K562 treated with DMSO at 1 percent for 4 hours (cell line): Measurements from ENCODE around the gene MLH1. TPM values are rescaled to one million over a fixed set of nuclear protein-coding genes. Genes with fewer than 3 reads are reported as not detected.

Source experiments
- total RNA-seq: library from RNA; unstranded; fragments of 300-600 nt; gene quantifications from 2 replicates; pipeline ENCODE4 v1.2.3, GENCODE V29; 2022; ENCODE audit not compliant: insufficient read depth

Gene MLH1
- 59.7 and 65.9 TPM in 2 replicates for total RNA-seq

GRCh38 chr3:36993326-36994283, at the start of gene MLH1:
MLH1 (plus strand) TSS chr3:36993518; CDS start chr3:36993548, 30 bp downstream.

GRCh38 chr3:36944641-36945270, 48.6 kb upstream of the MLH1 start, which contains the start of gene TRANK1:
TRANK1 (minus strand) TSS chr3:36945054; CDS start chr3:36944809, 245 bp downstream.

GRCh38 chr3:36992806-36993325, 452 bp upstream of the MLH1 start, which contains the start of gene EPM2AIP1:
EPM2AIP1 (minus strand) TSS chr3:36993131; CDS start chr3:36993077, 54 bp downstream.

Other genes with a start within 250 kb of the MLH1 start
- gene DCLK3, start 229.0 kb upstream of the MLH1 start, total RNA-seq, result not detected in 2 replicates
- 6.6 and 11.6 TPM in 2 replicates for gene TRANK1, start 48.5 kb upstream of the MLH1 start, total RNA-seq
- 4.3 and 8.2 TPM in 2 replicates for gene EPM2AIP1, start 387 bp upstream of the MLH1 start, total RNA-seq
- 33.6 and 36.3 TPM in 2 replicates for gene LRRFIP2, start 181.1 kb downstream of the MLH1 start, total RNA-seq
- 22.7 and 29.6 TPM in 2 replicates for gene GOLGA4, start 249.8 kb downstream of the MLH1 start, total RNA-seq